ENCODE data around the gene UBD.

DNA sequence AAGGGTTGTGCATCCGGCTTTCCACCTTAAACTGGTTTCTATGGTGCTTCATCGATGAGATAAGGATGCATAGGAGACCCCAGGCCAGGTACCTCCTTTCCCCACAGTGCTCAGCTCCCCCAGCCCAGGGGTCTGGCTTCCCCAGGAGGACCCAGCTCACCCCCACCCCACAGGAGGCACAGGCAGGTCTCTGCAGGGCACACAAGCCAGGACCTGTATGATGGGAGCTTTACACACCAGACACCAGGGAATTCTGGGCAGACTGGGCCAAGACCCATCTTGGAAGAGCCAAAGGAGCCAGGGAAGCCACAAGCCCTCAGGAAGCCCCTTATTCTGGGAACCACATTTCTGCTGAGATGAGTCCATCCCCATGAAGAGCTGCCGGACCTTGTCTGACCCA lies 29.6 kb downstream of the UBD start:
- TF ChIP-seq, protein P1, sequence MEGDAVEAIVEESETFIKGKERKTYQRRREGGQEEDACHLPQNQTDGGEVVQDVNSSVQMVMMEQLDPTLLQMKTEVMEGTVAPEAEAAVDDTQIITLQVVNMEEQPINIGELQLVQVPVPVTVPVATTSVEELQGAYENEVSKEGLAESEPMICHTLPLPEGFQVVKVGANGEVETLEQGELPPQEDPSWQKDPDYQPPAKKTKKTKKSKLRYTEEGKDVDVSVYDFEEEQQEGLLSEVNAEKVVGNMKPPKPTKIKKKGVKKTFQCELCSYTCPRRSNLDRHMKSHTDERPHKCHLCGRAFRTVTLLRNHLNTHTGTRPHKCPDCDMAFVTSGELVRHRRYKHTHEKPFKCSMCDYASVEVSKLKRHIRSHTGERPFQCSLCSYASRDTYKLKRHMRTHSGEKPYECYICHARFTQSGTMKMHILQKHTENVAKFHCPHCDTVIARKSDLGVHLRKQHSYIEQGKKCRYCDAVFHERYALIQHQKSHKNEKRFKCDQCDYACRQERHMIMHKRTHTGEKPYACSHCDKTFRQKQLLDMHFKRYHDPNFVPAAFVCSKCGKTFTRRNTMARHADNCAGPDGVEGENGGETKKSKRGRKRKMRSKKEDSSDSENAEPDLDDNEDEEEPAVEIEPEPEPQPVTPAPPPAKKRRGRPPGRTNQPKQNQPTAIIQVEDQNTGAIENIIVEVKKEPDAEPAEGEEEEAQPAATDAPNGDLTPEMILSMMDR (IDR thresholded peaks at IDR 0.05), result no peak
- TF ChIP-seq POLR2A (IDR thresholded peaks at IDR 0.05), result no peak
